ENCODE results near the gene LRRTM1.
A peak's percentile ranks its signal among the peaks of the same experiment; 100 is the strongest.

Gene LRRTM1

GRCh38 chr2:80303909-80304837 lies at the start of gene LRRTM1:
Gene LRRTM1, minus strand, starts transcription at chr2:80304752. Its CDS starts 933 bp downstream, at chr2:80303819.
- H3K9me3 ChIP-seq (ENCODE audit: control insufficient read depth in 1 of 2, low read length in 2 of 2) = no peaks in the 10 kb centered on the region
- peak within 1 kb of the TSS in 1 of 2 donors; percentile 21 for H3K4me3 ChIP-seq (ENCODE audit: low read depth in 1 of 2, low read length in 2 of 2)
- H3K27me3 ChIP-seq (ENCODE audit: control insufficient read depth in 1 of 2, insufficient read depth in 2 of 2, low read length in 2 of 2) = peaks cover 34 to 47% of the 10 kb centered on the region in 2 donors
- H3K27ac ChIP-seq (ENCODE audit: low read depth, low read length) = no peak within 1 kb of the TSS
- H3K9ac ChIP-seq (ENCODE audit: low read depth in 1 of 2, low read length in 2 of 2) = no peak within 1 kb of the TSS
- H3K4me1 ChIP-seq (ENCODE audit: control insufficient read depth in 1 of 2, insufficient read depth in 2 of 2, low read length in 2 of 2) = no peaks in the 10 kb centered on the region
- H3K36me3 ChIP-seq (ENCODE audit: control insufficient read depth in 1 of 2, insufficient read depth in 2 of 2, low read length in 2 of 2) = no peaks in the 10 kb centered on the region

- no peaks in the 10 kb centered on the region for H3K4me1 ChIP-seq (ENCODE audit: control insufficient read depth in 1 of 2, insufficient read depth in 2 of 2, low read length in 2 of 2)
- H3K36me3 ChIP-seq (ENCODE audit: control insufficient read depth in 1 of 2, insufficient read depth in 2 of 2, low read length in 2 of 2) = no peaks in the 10 kb centered on the region
- no peaks in the 10 kb centered on the region for H3K9me3 ChIP-seq (ENCODE audit: control insufficient read depth in 1 of 2, low read length in 2 of 2)
- no peak overlapping the region for H3K4me3 ChIP-seq (ENCODE audit: low read depth in 1 of 2, low read length in 2 of 2)
- H3K27ac ChIP-seq (ENCODE audit: low read depth, low read length) = no peak overlapping the region
- no peak overlapping the region for H3K9ac ChIP-seq (ENCODE audit: low read depth in 1 of 2, low read length in 2 of 2)
- H3K27me3 ChIP-seq (ENCODE audit: control insufficient read depth in 1 of 2, insufficient read depth in 2 of 2, low read length in 2 of 2) = no peaks in the 10 kb centered on the region
Measured at GRCh38 chr2:80351231-80351630, 46.7 kb upstream of the LRRTM1 start.

GRCh38 chr2:80348953-80349352 lies 44.4 kb upstream of the LRRTM1 start:
- H3K9ac ChIP-seq (ENCODE audit: low read depth in 1 of 2, low read length in 2 of 2) = no peak overlapping the region
- H3K9me3 ChIP-seq (ENCODE audit: control insufficient read depth in 1 of 2, low read length in 2 of 2) = no peaks in the 10 kb centered on the region
- H3K27ac ChIP-seq (ENCODE audit: low read depth, low read length) = no peak overlapping the region
- H3K4me3 ChIP-seq (ENCODE audit: low read depth in 1 of 2, low read length in 2 of 2) = no peak overlapping the region
- H3K36me3 ChIP-seq (ENCODE audit: control insufficient read depth in 1 of 2, insufficient read depth in 2 of 2, low read length in 2 of 2) = no peaks in the 10 kb centered on the region
- no peaks in the 10 kb centered on the region for H3K4me1 ChIP-seq (ENCODE audit: control insufficient read depth in 1 of 2, insufficient read depth in 2 of 2, low read length in 2 of 2)
- H3K27me3 ChIP-seq (ENCODE audit: control insufficient read depth in 1 of 2, insufficient read depth in 2 of 2, low read length in 2 of 2) = no peaks in the 10 kb centered on the region

- H3K9ac ChIP-seq (ENCODE audit: low read depth in 1 of 2, low read length in 2 of 2) = no peak overlapping the region
- H3K9me3 ChIP-seq (ENCODE audit: control insufficient read depth in 1 of 2, low read length in 2 of 2) = no peaks in the 10 kb centered on the region
- H3K27me3 ChIP-seq (ENCODE audit: control insufficient read depth in 1 of 2, insufficient read depth in 2 of 2, low read length in 2 of 2) = no peaks in the 10 kb centered on the region
- no peaks in the 10 kb centered on the region for H3K36me3 ChIP-seq (ENCODE audit: control insufficient read depth in 1 of 2, insufficient read depth in 2 of 2, low read length in 2 of 2)
- H3K4me1 ChIP-seq (ENCODE audit: control insufficient read depth in 1 of 2, insufficient read depth in 2 of 2, low read length in 2 of 2) = no peaks in the 10 kb centered on the region
- no peak overlapping the region for H3K27ac ChIP-seq (ENCODE audit: low read depth, low read length)
- no peak overlapping the region for H3K4me3 ChIP-seq (ENCODE audit: low read depth in 1 of 2, low read length in 2 of 2)
Measured at GRCh38 chr2:80348078-80348477, 43.5 kb upstream of the LRRTM1 start.

- no peak overlapping the region for H3K4me3 ChIP-seq (ENCODE audit: low read depth in 1 of 2, low read length in 2 of 2)
- no peak overlapping the region for H3K27ac ChIP-seq (ENCODE audit: low read depth, low read length)
- H3K27me3 ChIP-seq (ENCODE audit: control insufficient read depth in 1 of 2, insufficient read depth in 2 of 2, low read length in 2 of 2) = no peaks in the 10 kb centered on the region
- H3K36me3 ChIP-seq (ENCODE audit: control insufficient read depth in 1 of 2, insufficient read depth in 2 of 2, low read length in 2 of 2) = no peaks in the 10 kb centered on the region
- H3K9me3 ChIP-seq (ENCODE audit: control insufficient read depth in 1 of 2, low read length in 2 of 2) = no peaks in the 10 kb centered on the region
- no peak overlapping the region for H3K9ac ChIP-seq (ENCODE audit: low read depth in 1 of 2, low read length in 2 of 2)
- no peaks in the 10 kb centered on the region for H3K4me1 ChIP-seq (ENCODE audit: control insufficient read depth in 1 of 2, insufficient read depth in 2 of 2, low read length in 2 of 2)
Measured at GRCh38 chr2:80340022-80340421, 35.5 kb upstream of the LRRTM1 start.

GRCh38 chr2:80338794-80339193 lies 34.2 kb upstream of the LRRTM1 start:
- Histone ChIP-seq H3K4me3 (ENCODE audit: low read depth in 1 of 2, low read length in 2 of 2) (no peak overlapping the region), H3K4me1 (ENCODE audit: control insufficient read depth in 1 of 2, insufficient read depth in 2 of 2, low read length in 2 of 2) (no peaks in the 10 kb centered on the region), H3K36me3 (ENCODE audit: control insufficient read depth in 1 of 2, insufficient read depth in 2 of 2, low read length in 2 of 2) (no peaks in the 10 kb centered on the region), H3K27me3 (ENCODE audit: control insufficient read depth in 1 of 2, insufficient read depth in 2 of 2, low read length in 2 of 2) (no peaks in the 10 kb centered on the region), H3K27ac (ENCODE audit: low read depth, low read length) (no peak overlapping the region), H3K9ac (ENCODE audit: low read depth in 1 of 2, low read length in 2 of 2) (no peak overlapping the region), H3K9me3 (ENCODE audit: control insufficient read depth in 1 of 2, low read length in 2 of 2) (no peaks in the 10 kb centered on the region)

GRCh38 chr2:80335411-80335810 lies 30.9 kb upstream of the LRRTM1 start:
- Histone ChIP-seq H3K9me3 (ENCODE audit: control insufficient read depth in 1 of 2, low read length in 2 of 2) (no peaks in the 10 kb centered on the region), H3K4me1 (ENCODE audit: control insufficient read depth in 1 of 2, insufficient read depth in 2 of 2, low read length in 2 of 2) (no peaks in the 10 kb centered on the region), H3K9ac (ENCODE audit: low read depth in 1 of 2, low read length in 2 of 2) (no peak overlapping the region), H3K27me3 (ENCODE audit: control insufficient read depth in 1 of 2, insufficient read depth in 2 of 2, low read length in 2 of 2) (no peaks in the 10 kb centered on the region), H3K4me3 (ENCODE audit: low read depth in 1 of 2, low read length in 2 of 2) (no peak overlapping the region), H3K27ac (ENCODE audit: low read depth, low read length) (no peak overlapping the region), H3K36me3 (ENCODE audit: control insufficient read depth in 1 of 2, insufficient read depth in 2 of 2, low read length in 2 of 2) (no peaks in the 10 kb centered on the region)

GRCh38 chr2:80333886-80334285 lies 29.3 kb upstream of the LRRTM1 start:
- Histone ChIP-seq H3K27ac (ENCODE audit: low read depth, low read length) (no peak overlapping the region), H3K9me3 (ENCODE audit: control insufficient read depth in 1 of 2, low read length in 2 of 2) (no peaks in the 10 kb centered on the region), H3K27me3 (ENCODE audit: control insufficient read depth in 1 of 2, insufficient read depth in 2 of 2, low read length in 2 of 2) (no peaks in the 10 kb centered on the region), H3K9ac (ENCODE audit: low read depth in 1 of 2, low read length in 2 of 2) (no peak overlapping the region), H3K4me1 (ENCODE audit: control insufficient read depth in 1 of 2, insufficient read depth in 2 of 2, low read length in 2 of 2) (no peaks in the 10 kb centered on the region), H3K4me3 (ENCODE audit: low read depth in 1 of 2, low read length in 2 of 2) (no peak overlapping the region), H3K36me3 (ENCODE audit: control insufficient read depth in 1 of 2, insufficient read depth in 2 of 2, low read length in 2 of 2) (no peaks in the 10 kb centered on the region)

GRCh38 chr2:80330527-80331450 lies 26.2 kb upstream of the LRRTM1 start:
- H3K4me1 ChIP-seq (ENCODE audit: control insufficient read depth in 1 of 2, insufficient read depth in 2 of 2, low read length in 2 of 2) = no peaks in the 10 kb centered on the region
- H3K9ac ChIP-seq (ENCODE audit: low read depth in 1 of 2, low read length in 2 of 2) = no peak overlapping the region
- H3K36me3 ChIP-seq (ENCODE audit: control insufficient read depth in 1 of 2, insufficient read depth in 2 of 2, low read length in 2 of 2) = no peaks in the 10 kb centered on the region
- no peak overlapping the region for H3K4me3 ChIP-seq (ENCODE audit: low read depth in 1 of 2, low read length in 2 of 2)
- no peaks in the 10 kb centered on the region for H3K9me3 ChIP-seq (ENCODE audit: control insufficient read depth in 1 of 2, low read length in 2 of 2)
- no peaks in the 10 kb centered on the region for H3K27me3 ChIP-seq (ENCODE audit: control insufficient read depth in 1 of 2, insufficient read depth in 2 of 2, low read length in 2 of 2)
- H3K27ac ChIP-seq (ENCODE audit: low read depth, low read length) = no peak overlapping the region

GRCh38 chr2:80329491-80329890 lies 24.9 kb upstream of the LRRTM1 start:
- no peak overlapping the region for H3K9ac ChIP-seq (ENCODE audit: low read depth in 1 of 2, low read length in 2 of 2)
- H3K4me1 ChIP-seq (ENCODE audit: control insufficient read depth in 1 of 2, insufficient read depth in 2 of 2, low read length in 2 of 2) = no peaks in the 10 kb centered on the region
- no peak overlapping the region for H3K4me3 ChIP-seq (ENCODE audit: low read depth in 1 of 2, low read length in 2 of 2)
- H3K27ac ChIP-seq (ENCODE audit: low read depth, low read length) = no peak overlapping the region
- no peaks in the 10 kb centered on the region for H3K9me3 ChIP-seq (ENCODE audit: control insufficient read depth in 1 of 2, low read length in 2 of 2)
- no peaks in the 10 kb centered on the region for H3K27me3 ChIP-seq (ENCODE audit: control insufficient read depth in 1 of 2, insufficient read depth in 2 of 2, low read length in 2 of 2)
- no peaks in the 10 kb centered on the region for H3K36me3 ChIP-seq (ENCODE audit: control insufficient read depth in 1 of 2, insufficient read depth in 2 of 2, low read length in 2 of 2)

Data from duodenal mucosa (tissue), 2 donors.